A673 (cell line): ENCODE results near the gene ADPRM. TPM values are rescaled to one million over a fixed set of nuclear protein-coding genes. Genes with fewer than 3 reads are reported as not detected.

Experiments used
- BruUV-seq: library from RNA; stranded (reverse); fragments of 400-500 nt; replicated peaks from 2 replicates; lab custom pipeline; 2021; lab: Mats Ljungman, UMichigan
- CTCF ChIA-PET: fragments of 300-600 bp; sonication (Branson Sonifier 250); formaldehyde crosslinking; loops from one replicate; lab custom pipeline; 2022; ENCODE audit warnings: antibody characterized with exemption; lab: Charles Lee
- POLR2A ChIA-PET: fragments of 300-600 bp; sonication (Branson Sonifier 250); formaldehyde crosslinking; loops from one replicate; lab custom pipeline; 2022; ENCODE audit warnings: antibody characterized with exemption; ENCODE audit not compliant: low non-redundant PET; lab: Charles Lee
- DNase-seq: peaks from one replicate; pipeline ENCODE4 v3.0.0-alpha.2; 2015; ENCODE audit warnings: low spot score
- H3K27ac ChIP-seq: fragments of 200-600 bp; sonication (generic); 2 replicates; pipeline ENCODE4 v1.5.1; 2016; ENCODE audit warnings: mixed run types, low read depth, mild to moderate bottlenecking, mixed read lengths, antibody characterized with exemption, low read length; ENCODE audit not compliant: poor library complexity, severe bottlenecking
- H3K27me3 ChIP-seq: fragments of 200-600 bp; sonication (generic); replicated peaks from 2 replicates; pipeline ENCODE4 v1.6.1; 2017; ENCODE audit warnings: mixed run types, low read depth, mild to moderate bottlenecking, mixed read lengths, antibody characterized with exemption, low read length; ENCODE audit not compliant: insufficient read depth, poor library complexity
- H3K36me3 ChIP-seq: fragments of 200-600 bp; sonication (generic); 2 replicates; pipeline ENCODE4 v1.6.1; 2016; ENCODE audit warnings: mixed run types, mild to moderate bottlenecking, mixed read lengths, antibody characterized with exemption, low read length; ENCODE audit not compliant: insufficient read depth, poor library complexity, severe bottlenecking
- H3K4me1 ChIP-seq: fragments of 200-600 bp; sonication (generic); 2 replicates; pipeline ENCODE4 v1.6.1; 2017; ENCODE audit warnings: mixed run types, mild to moderate bottlenecking, mixed read lengths, antibody characterized with exemption, low read length; ENCODE audit not compliant: insufficient read depth, poor library complexity, severe bottlenecking
- H3K4me3 ChIP-seq: fragments of 200-600 bp; sonication (generic); 2 replicates; pipeline ENCODE4 v1.5.1; 2016; ENCODE audit warnings: low read depth, mixed run types, mild to moderate bottlenecking, mixed read lengths, low read length; ENCODE audit not compliant: poor library complexity, severe bottlenecking
- H3K9me3 ChIP-seq: fragments of 200-600 bp; sonication (generic); 2 replicates; pipeline ENCODE4 v1.6.1; 2016; ENCODE audit warnings: mixed run types, low read depth, mild to moderate bottlenecking, mixed read lengths, antibody characterized with exemption, low read length; ENCODE audit not compliant: poor library complexity, severe bottlenecking
- CTCF ChIP-seq: fragments of 300-800, 200-600 bp; sonication (generic); conservative IDR thresholded peaks from 2 replicates; pipeline ENCODE4 v1.5.1; 2017; ENCODE audit warnings: low read depth, mild to moderate bottlenecking, antibody characterized with exemption, low read length, moderate library complexity, mixed read lengths
- EZH2 ChIP-seq: fragments of 200-600 bp; sonication (generic); IDR thresholded peaks from 2 replicates; pipeline ENCODE4 v1.6.1; 2017; ENCODE audit warnings: borderline replicate concordance, low read depth, mild to moderate bottlenecking, mixed read lengths, antibody characterized with exemption, low read length; ENCODE audit not compliant: poor library complexity, severe bottlenecking
- intact Hi-C: fragments of 100-400 bp; cut with micrococcal nuclease; formaldehyde crosslinking; loops from one replicate; pipeline ENCODE4 v1.10.0; 2022; ENCODE audit not compliant: unreplicated experiment
- total RNA-seq: library from RNA; stranded (reverse); gene quantifications from 2 replicates; pipeline ENCODE4 v1.2.3, GENCODE V29; 2021

Gene ADPRM
- total RNA-seq, 1 experiment from 2014 or later = 8.4 TPM

GRCh38 chr17:10737736-10738135, 40.3 kb downstream of the ADPRM start:
- intact Hi-C loops = loop anchor here (1.0 to 10.0 kb wide), 3 partner anchors 108 to 1250 kb away; no protein-coding TSS in a partner anchor
- Histone ChIP-seq H3K4me1 (no peaks in the 10 kb centered on the region), H3K4me3 (no peak overlapping the region), H3K9me3 (no peaks in the 10 kb centered on the region), H3K27me3 (peaks cover 8% of the 10 kb centered on the region), H3K27ac (no peak overlapping the region), H3K36me3 (no peaks in the 10 kb centered on the region)
- no peak for DNase-seq
- CTCF ChIA-PET = interaction anchor here (0.6 to 1.7 kb wide), 3 partner anchors 23 to 407 kb away, joined by 3 to 15 read pairs (median 3); no protein-coding TSS in a partner anchor
- TF ChIP-seq EZH2 = no peak
- no peak for TF ChIP-seq CTCF
- POLR2A ChIA-PET = no interaction called here
- BruUV-seq = no TSS peak

GRCh38 chr17:10738521-10739258, 41.3 kb downstream of the ADPRM start:
- Histone ChIP-seq H3K9me3 (no peaks in the 10 kb centered on the region), H3K27me3 (peaks cover 4% of the 10 kb centered on the region), H3K27ac (no peak overlapping the region), H3K36me3 (no peaks in the 10 kb centered on the region), H3K4me1 (no peaks in the 10 kb centered on the region), H3K4me3 (no peak overlapping the region)
- intact Hi-C loops = loop anchor here (5.0 to 10.0 kb wide), 2 partner anchors 1196 to 1249 kb away; no protein-coding TSS in a partner anchor
- BruUV-seq = no TSS peak
- CTCF ChIA-PET = interaction anchor here (1.5 kb wide), 1 partner anchor 106 kb away, joined by 5 read pairs; no protein-coding TSS in a partner anchor
- TF ChIP-seq EZH2 = no peak
- no peak for TF ChIP-seq CTCF
- POLR2A ChIA-PET = no interaction called here
- no peak for DNase-seq

- TF ChIP-seq CTCF (no peak), EZH2 (no peak)
- ChIA-PET CTCF (interaction anchor here (1.5 kb wide), 1 partner anchor 106 kb away, joined by 5 read pairs; no protein-coding TSS in a partner anchor), POLR2A (no interaction called here)
- Histone ChIP-seq H3K27ac (no peak overlapping the region), H3K27me3 (peaks cover 4% of the 10 kb centered on the region), H3K9me3 (no peaks in the 10 kb centered on the region), H3K4me3 (no peak overlapping the region), H3K4me1 (no peaks in the 10 kb centered on the region), H3K36me3 (no peaks in the 10 kb centered on the region)
- DNase-seq = no peak
- intact Hi-C loops = loop anchor here (5.0 to 10.0 kb wide), 2 partner anchors 1195 to 1248 kb away; no protein-coding TSS in a partner anchor
- no TSS peak for BruUV-seq
These were observed 42.0 kb downstream of the ADPRM start for GRCh38 chr17:10739386-10739785.
